Dendritic cell treated with granulocyte-macrophage colony-stimulating factor and Interleukin-4, amounts not matched to agents 40 ng/mL and 50 ng/mL, for 4 days (primary cell): Measurements from ENCODE around the gene CENPP.

Experiments
- H3K27ac Mint-ChIP-seq: one replicate; pipeline ENCODE4 v1.8.0; 2022; ENCODE audit warnings: mild to moderate bottlenecking, mixed read lengths
- H3K27me3 Mint-ChIP-seq: one replicate; pipeline ENCODE4 v1.8.0; 2022; ENCODE audit warnings: mild to moderate bottlenecking, mixed read lengths
- H3K36me3 Mint-ChIP-seq: one replicate; pipeline ENCODE4 v1.8.0; 2022; ENCODE audit warnings: low read depth, mixed read lengths
- H3K4me1 Mint-ChIP-seq: one replicate; pipeline ENCODE4 v1.8.0; 2022; ENCODE audit warnings: low read depth, mixed read lengths
- H3K4me3 Mint-ChIP-seq: one replicate; pipeline ENCODE4 v1.8.0; 2022; ENCODE audit warnings: mild to moderate bottlenecking, moderate library complexity, mixed read lengths
- H3K9me3 Mint-ChIP-seq: one replicate; pipeline ENCODE4 v1.8.0; 2022; ENCODE audit warnings: mixed read lengths
- intact Hi-C: fragments of 100-400 bp; cut with micrococcal nuclease; formaldehyde crosslinking; loops from one replicate; pipeline ENCODE4 v1.15.0; 2022

CENPP gene

DNA sequence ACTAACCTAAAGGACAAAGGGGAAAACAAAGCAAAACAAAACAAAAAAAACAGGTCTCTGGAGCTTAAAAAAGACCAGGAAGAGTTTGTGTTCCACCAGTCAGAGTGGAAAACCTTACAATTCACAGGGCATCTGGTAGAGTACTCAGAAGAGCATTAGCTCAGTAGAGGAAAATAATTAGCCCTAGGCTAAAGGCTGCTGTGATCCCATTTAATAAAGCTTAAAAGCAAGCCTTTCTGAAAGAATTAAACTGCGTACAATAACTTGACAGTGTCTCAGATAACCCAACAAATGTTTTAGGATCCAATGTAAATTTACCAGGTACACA lies 202.7 kb downstream of the CENPP start:
- H3K27ac Mint-ChIP-seq, result no peak overlapping the region
- H3K36me3 Mint-ChIP-seq, result no peaks in the 10 kb centered on the region
- no peaks in the 10 kb centered on the region for H3K27me3 Mint-ChIP-seq
- no peaks in the 10 kb centered on the region for H3K9me3 Mint-ChIP-seq
- H3K4me3 Mint-ChIP-seq, result no peak overlapping the region
- no peaks in the 10 kb centered on the region for H3K4me1 Mint-ChIP-seq
- intact Hi-C loops, result no loop called here

GRCh38 chr9:92529124-92529523 lies 203.4 kb downstream of the CENPP start:
- Mint-ChIP-seq H3K4me1 (peaks cover 4% of the 10 kb centered on the region), H3K36me3 (no peaks in the 10 kb centered on the region), H3K9me3 (no peaks in the 10 kb centered on the region), H3K27ac (no peak overlapping the region), H3K4me3 (no peak overlapping the region), H3K27me3 (no peaks in the 10 kb centered on the region)
- intact Hi-C loops, result no loop called here

DNA sequence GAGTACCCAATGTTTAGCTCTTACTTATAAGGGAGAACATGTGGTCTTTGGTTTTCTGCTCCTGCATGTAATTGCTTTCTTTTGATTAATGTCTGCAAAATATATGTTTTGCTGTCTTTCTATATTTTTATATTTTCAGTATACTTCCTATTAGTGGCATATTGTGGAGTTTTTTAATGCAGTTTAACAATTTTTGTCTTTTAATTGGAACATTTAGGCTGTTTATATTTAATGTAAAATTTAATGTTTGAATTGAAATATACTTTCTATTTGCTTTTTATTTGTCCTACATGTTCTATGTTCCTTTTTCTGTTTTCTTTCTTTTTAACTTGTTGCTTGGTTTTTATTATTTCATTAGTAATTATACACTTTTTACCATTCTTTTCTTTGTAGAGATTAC lies 205.1 kb downstream of the CENPP start:
- Mint-ChIP-seq H3K4me3 (no peak overlapping the region), H3K27ac (no peak overlapping the region), H3K4me1 (peaks cover 17% of the 10 kb centered on the region), H3K36me3 (no peaks in the 10 kb centered on the region), H3K27me3 (no peaks in the 10 kb centered on the region), H3K9me3 (no peaks in the 10 kb centered on the region)
- intact Hi-C loops, result no loop called here

DNA sequence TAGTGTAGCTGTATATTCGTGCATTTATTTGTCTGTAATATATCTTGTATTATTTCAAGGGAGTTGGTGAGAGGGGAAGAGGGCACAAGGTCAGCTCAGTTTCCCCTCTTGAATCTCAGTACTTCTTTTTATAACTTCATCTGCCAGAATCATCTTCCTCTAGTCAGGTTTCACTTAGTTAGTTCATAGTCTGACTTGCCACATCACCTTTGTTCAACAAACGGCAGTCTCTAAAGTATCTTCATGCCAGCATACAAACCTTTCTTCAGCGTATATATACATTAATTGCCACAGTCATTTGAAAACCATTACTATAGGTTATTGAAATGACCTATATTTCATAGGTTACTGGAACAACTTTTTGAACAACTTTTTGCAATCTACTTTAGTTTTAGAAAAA lies 208.5 kb downstream of the CENPP start:
- Mint-ChIP-seq H3K27me3 (no peaks in the 10 kb centered on the region), H3K27ac (peak overlapping the region; percentile 12), H3K9me3 (no peaks in the 10 kb centered on the region), H3K36me3 (no peaks in the 10 kb centered on the region), H3K4me1 (peaks cover 32% of the 10 kb centered on the region), H3K4me3 (peak overlapping the region; percentile 72)
- intact Hi-C loops, result no loop called here

DNA sequence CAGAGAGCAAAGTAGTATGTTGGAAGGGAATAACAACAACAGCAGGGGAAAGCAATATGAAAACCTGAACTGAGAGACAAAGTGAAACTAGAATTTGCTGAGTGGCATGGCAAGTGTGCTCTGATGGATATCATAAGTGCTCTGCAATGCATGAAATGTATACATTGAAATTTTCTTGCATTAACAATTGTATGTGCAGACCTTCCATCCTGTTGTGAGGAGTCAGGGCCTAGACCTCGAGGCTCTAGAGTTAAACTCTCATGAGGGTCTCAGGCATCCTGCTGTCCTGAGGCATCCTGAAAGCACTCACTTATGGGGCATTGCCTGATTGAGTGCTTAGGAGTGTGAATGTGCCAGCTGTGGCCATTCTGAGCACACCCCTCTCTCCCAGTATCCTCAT lies 208.9 kb downstream of the CENPP start:
- intact Hi-C loops, result no loop called here
- peak overlapping the region; percentile 69 for H3K27ac Mint-ChIP-seq
- H3K9me3 Mint-ChIP-seq, result no peaks in the 10 kb centered on the region
- H3K4me1 Mint-ChIP-seq, result peaks cover 32% of the 10 kb centered on the region
- no peaks in the 10 kb centered on the region for H3K36me3 Mint-ChIP-seq
- H3K4me3 Mint-ChIP-seq, result peak overlapping the region; percentile 72
- no peaks in the 10 kb centered on the region for H3K27me3 Mint-ChIP-seq

DNA sequence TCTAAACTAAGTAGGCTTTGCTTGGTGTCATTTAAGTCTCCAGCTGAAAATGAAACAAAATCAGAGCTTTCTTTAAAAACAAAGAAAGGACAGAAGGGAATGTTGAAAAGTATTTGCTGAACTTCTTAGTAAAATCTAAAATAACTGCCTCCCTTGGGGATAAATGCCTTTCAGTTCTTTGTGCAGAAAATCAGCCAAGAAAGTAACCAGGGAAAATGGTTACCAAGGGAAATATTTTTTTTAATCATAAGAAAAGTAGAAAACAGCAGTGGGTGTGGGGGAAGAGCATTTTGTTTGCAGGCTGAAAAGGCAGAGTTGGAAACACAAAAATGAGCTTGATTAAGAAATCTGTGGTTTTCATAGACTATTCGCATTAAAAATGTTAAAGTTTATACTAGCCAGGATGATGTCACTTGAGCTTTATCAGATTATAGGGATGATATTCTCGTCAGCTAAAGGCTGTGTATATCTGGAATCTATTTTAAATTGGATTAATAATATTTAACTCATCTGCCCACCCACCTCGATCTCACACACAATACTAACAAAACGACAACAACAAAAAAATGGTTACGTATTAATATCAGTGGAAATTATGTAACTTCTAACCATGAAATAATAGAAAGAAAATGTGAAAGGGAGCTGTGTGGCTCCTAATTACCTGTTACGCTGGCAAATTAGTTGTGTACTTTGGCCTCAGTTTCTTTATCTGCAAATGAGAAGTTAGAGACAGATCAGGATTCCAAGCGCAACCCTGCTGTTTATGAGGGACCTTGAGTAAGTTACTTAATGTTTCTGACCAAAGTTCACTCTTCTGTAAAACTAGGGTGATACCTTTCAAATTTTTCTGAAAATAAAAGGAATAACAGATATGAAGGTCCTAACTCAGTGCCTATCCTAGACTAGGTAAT lies 210.4 kb downstream of the CENPP start, which contains the start of gene ECM2:
TSS of gene ECM2 (minus strand) at position 51 of the 911 bp plus-strand sequence. CDS start 13,124 bp downstream, outside the sequence.
- Mint-ChIP-seq H3K27ac (peak within 1 kb of the TSS; percentile 69), H3K9me3 (no peaks in the 10 kb centered on the region), H3K27me3 (no peaks in the 10 kb centered on the region), H3K4me3 (peak within 1 kb of the TSS; percentile 72), H3K36me3 (no peaks in the 10 kb centered on the region), H3K4me1 (peaks cover 32% of the 10 kb centered on the region)
- intact Hi-C loops, result no loop called here

DNA sequence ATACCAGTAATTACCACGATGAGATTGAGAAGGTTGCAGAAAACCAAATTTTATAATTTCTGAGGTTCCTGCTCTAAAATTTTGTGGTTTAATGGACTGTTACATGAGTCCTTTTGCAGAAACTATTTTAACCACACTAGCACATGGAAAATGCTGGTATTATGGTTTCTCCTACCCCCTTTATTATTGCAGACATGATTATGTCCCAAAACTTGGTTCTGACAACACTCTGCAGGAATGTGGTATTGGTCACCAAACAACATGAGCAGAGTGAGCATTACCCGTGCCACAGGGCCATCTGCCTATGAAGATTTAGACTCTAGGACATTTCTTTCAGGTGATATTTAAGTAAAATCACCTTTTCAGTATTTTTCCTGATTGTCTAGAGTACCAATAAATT lies 212.8 kb downstream of the CENPP start:
- H3K9me3 Mint-ChIP-seq, result no peaks in the 10 kb centered on the region
- intact Hi-C loops, result no loop called here
- peaks cover 38% of the 10 kb centered on the region for H3K4me1 Mint-ChIP-seq
- no peaks in the 10 kb centered on the region for H3K36me3 Mint-ChIP-seq
- H3K27me3 Mint-ChIP-seq, result no peaks in the 10 kb centered on the region
- H3K4me3 Mint-ChIP-seq, result no peak overlapping the region
- no peak overlapping the region for H3K27ac Mint-ChIP-seq

- H3K27me3 Mint-ChIP-seq, result no peaks in the 10 kb centered on the region
- no peak overlapping the region for H3K27ac Mint-ChIP-seq
- H3K36me3 Mint-ChIP-seq, result no peaks in the 10 kb centered on the region
- H3K9me3 Mint-ChIP-seq, result no peaks in the 10 kb centered on the region
- intact Hi-C loops, result no loop called here
- H3K4me3 Mint-ChIP-seq, result no peak overlapping the region
- peaks cover 6% of the 10 kb centered on the region for H3K4me1 Mint-ChIP-seq
Observed at GRCh38 chr9:92543972-92544371, 218.2 kb downstream of the CENPP start.

GRCh38 chr9:92545002-92545510 lies 219.3 kb downstream of the CENPP start:
- Mint-ChIP-seq H3K27me3 (no peaks in the 10 kb centered on the region), H3K4me3 (no peak overlapping the region), H3K4me1 (peaks cover 6% of the 10 kb centered on the region), H3K9me3 (no peaks in the 10 kb centered on the region), H3K27ac (no peak overlapping the region), H3K36me3 (no peaks in the 10 kb centered on the region)
- intact Hi-C loops, result no loop called here

DNA sequence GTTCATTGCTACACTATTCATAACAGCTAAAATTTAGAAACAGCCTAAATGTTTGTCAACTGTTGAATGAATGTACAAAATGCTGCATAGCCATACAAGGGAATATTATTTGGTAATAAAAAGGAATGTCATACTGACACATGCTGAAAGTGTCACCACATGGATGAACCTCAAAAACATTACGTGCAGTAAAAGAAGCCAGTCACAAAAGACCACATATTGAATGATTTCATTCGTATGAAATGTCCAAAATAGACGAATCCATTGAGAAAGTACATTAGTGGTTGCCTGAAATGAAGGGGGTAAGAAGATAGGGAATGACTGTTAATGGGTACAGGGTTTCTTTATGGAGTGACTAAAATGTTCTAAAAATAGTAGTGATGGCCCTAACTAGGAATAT lies 221.6 kb downstream of the CENPP start:
- Mint-ChIP-seq H3K4me3 (no peak overlapping the region), H3K9me3 (no peaks in the 10 kb centered on the region), H3K36me3 (no peaks in the 10 kb centered on the region), H3K27me3 (no peaks in the 10 kb centered on the region), H3K27ac (no peak overlapping the region), H3K4me1 (no peaks in the 10 kb centered on the region)
- intact Hi-C loops, result no loop called here

GRCh38 chr9:92550765-92551164 lies 225.0 kb downstream of the CENPP start:
- intact Hi-C loops, result no loop called here
- Mint-ChIP-seq H3K27ac (no peak overlapping the region), H3K9me3 (no peaks in the 10 kb centered on the region), H3K4me3 (no peak overlapping the region), H3K27me3 (no peaks in the 10 kb centered on the region), H3K36me3 (no peaks in the 10 kb centered on the region), H3K4me1 (peaks cover 3% of the 10 kb centered on the region)

GRCh38 chr9:92558612-92559374 lies 233.0 kb downstream of the CENPP start:
- peaks cover 24% of the 10 kb centered on the region for H3K4me1 Mint-ChIP-seq
- no peak overlapping the region for H3K4me3 Mint-ChIP-seq
- H3K36me3 Mint-ChIP-seq, result no peaks in the 10 kb centered on the region
- H3K9me3 Mint-ChIP-seq, result no peaks in the 10 kb centered on the region
- no peaks in the 10 kb centered on the region for H3K27me3 Mint-ChIP-seq
- intact Hi-C loops, result no loop called here
- no peak overlapping the region for H3K27ac Mint-ChIP-seq

GRCh38 chr9:92561374-92562330 lies 235.9 kb downstream of the CENPP start:
- intact Hi-C loops, result no loop called here
- peaks cover 20% of the 10 kb centered on the region for H3K4me1 Mint-ChIP-seq
- H3K27ac Mint-ChIP-seq, result no peak overlapping the region
- peaks cover 7% of the 10 kb centered on the region for H3K9me3 Mint-ChIP-seq
- H3K4me3 Mint-ChIP-seq, result no peak overlapping the region
- H3K27me3 Mint-ChIP-seq, result no peaks in the 10 kb centered on the region
- no peaks in the 10 kb centered on the region for H3K36me3 Mint-ChIP-seq
